HG02981 (cell line): ENCODE measurements around the gene C2orf78.

Source experiments
- ATAC-seq: cut with Tn5 transposase; IDR thresholded peaks from one replicate; pipeline ENCODE4 v1.9.1; 2021; ENCODE audit warnings: mild to moderate bottlenecking, moderate library complexity; ENCODE audit not compliant: unreplicated experiment

The C2orf78 gene

GRCh38 chr2:73836141-73836943 is 52.4 kb downstream of the C2orf78 start:
- no peak for ATAC-seq

GRCh38 chr2:73837847-73838585 is 54.0 kb downstream of the C2orf78 start:
- ATAC-seq = no peak

GRCh38 chr2:73838889-73839534 is 55.0 kb downstream of the C2orf78 start:
- no peak for ATAC-seq

- ATAC-seq = no peak
These were observed 55.8 kb downstream of the C2orf78 start for GRCh38 chr2:73839653-73840411.

DNA sequence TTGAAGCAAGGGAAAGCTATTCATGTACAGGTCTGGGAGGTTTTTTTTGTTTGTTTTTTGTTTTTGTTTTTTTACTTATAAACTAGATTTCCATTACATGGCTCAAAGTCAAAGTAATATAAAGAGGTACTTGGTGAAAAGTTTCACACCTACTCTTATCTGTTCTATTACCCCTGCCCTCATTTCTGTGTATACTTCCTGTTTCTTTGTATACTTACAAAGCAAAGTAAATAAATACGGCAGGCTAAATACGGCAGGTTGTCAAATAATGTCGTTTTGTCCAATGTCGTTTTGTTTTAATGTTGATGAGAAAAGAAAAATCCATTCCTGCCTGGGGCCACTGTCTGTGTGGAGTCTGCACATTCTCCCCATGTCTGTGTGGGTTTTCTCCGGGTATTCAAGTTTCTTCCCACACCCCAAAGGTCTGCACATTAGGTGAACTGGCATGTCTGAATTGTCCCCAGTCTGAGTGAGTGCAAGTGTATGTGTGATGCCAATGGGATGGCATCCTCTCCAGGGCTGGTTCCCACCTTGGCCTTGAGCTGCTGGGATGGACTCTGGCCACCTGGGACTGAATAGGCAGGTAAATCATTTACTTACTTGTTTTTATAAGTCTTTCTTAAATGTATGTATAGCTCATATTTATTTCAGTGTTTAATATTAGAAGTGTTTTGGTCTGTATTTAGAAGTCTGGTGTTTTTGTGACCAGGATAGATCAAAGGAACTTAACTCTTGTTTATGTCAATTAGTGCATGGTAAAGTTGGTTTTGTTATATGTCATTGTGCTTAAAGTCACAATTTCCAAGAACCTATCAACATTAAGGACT is 58.1 kb downstream of the C2orf78 start:
- ATAC-seq = no peak

DNA sequence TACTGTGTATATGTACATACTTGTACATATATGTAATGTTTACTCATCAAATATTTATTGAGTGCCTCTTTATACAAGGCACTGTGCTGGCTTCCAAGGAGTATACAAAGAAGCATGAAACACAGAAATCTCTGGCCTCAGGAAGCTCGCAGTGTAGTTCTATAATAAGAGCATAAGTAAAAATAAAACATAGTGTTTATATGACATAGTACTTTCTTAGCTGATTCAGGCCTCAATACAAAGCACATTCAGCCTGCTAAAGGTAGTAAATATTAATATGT is 58.7 kb downstream of the C2orf78 start:
- ATAC-seq = no peak

GRCh38 chr2:73844087-73844486 is 60.1 kb downstream of the C2orf78 start:
- no peak for ATAC-seq

GRCh38 chr2:73850009-73850408 is 66.0 kb downstream of the C2orf78 start:
- no peak for ATAC-seq

DNA sequence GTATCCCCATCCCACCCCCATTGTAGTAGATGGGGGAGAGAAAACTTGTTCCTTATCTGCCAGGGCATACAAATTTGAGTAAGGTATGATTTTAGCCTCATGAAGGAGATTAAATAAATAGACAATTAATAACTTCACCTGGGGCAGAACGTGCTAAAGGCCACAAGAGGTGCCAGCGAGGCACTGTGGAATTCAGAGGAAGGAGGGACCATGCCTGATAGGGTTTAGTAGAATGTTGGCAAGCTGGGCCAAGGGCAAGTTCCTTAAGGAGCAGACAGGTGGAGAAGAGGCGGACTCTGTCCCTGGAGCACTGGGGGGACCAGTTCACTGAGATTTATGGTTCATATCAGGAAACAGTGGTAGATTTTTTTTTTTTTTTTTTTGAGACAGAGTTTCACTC is 67.3 kb downstream of the C2orf78 start:
- no peak for ATAC-seq

- ATAC-seq = no peak
These were observed 68.0 kb downstream of the C2orf78 start for GRCh38 chr2:73852020-73852419.

GRCh38 chr2:73855526-73855925 is 71.5 kb downstream of the C2orf78 start:
- no peak for ATAC-seq

DNA sequence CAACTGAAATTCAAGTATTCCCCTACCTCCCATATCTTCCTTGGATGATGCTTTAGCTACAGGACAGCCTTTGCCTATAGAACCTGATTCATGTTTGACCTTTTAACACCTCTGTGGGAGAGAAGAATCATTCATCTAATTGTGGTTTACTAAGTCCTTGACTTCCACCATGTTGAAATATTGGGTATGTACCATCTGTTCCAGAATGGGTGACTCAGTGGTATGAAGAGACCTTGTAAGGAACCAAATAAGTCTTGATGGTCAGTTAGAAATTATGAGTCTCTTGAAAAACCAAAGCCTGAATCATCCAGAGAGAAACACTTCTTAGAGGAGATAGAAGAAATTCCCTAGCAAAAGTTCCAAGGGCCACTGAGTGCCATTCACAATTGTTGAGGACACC is 72.2 kb downstream of the C2orf78 start:
- ATAC-seq = no peak

DNA sequence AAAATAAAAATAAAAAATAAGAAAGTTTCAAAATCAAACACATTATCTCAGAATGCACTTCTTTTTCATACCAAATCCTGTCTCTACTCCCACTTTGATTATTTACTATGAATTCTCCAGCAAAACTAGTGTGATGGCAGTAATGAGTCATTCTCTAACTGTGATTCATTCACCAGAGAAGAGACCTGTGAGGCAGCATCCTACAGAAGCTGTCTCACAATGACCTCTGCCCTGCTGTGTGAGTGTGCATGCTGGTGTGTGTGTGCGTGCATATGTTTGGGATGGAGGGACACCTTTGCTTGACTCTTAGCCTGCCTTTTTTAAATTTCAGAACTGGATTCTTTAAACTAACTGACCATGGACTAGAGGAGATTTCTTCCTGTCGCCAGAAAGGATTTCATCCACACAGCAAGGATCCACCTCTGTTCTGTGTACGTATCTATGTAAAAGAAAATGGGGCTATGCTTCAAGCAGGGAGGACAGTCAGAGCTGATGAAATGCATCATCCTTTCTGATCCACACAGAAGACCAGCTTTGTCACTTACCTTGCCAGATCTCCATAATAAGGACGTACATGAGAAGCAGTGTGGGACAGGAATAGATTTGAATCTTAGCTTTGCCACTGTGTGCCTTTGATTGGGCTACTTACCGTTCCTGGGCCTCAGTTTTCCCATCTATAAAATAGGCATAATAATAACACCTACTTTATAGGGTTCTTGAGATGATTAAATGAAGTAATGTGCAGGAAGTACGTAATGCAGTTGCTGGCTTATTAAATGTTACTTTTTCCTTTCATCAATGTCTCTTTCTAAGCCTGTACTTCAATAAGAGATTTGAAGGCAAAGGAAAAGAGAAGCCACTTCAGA is 76.0 kb downstream of the C2orf78 start:
- ATAC-seq = no peak

DNA sequence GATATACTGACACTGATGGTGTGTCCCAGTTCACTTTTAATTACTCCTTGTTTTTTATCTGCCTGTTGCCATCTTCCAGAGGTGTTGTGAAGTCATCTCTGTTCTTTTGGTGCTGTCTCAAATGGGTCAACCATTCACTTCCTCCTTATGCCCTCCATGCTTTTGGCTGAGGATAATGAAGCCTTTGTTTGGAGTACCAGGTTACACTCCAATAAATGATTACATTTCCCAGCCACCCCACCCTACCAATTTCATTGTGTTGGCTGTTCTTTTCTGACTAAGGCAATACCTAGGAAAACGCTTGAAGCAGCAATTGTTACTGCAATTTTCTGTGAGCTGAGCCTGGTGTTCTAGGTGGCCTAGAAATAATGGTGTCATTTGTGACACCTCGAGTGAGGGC is 79.0 kb downstream of the C2orf78 start:
- ATAC-seq = no peak
